Activated CD4-positive, alpha-beta memory T cell treated with anti-CD3 and anti-CD28 coated beads, Interleukin-2, amount 10 ng/mL, durations not matched to agents 7 days and 5 days (primary cell): ENCODE results near the gene GAB2. TPM values are rescaled to one million over a fixed set of nuclear protein-coding genes. Genes with fewer than 3 reads are reported as not detected.
A peak's percentile ranks its signal among the peaks of the same experiment; 100 is the strongest.

Experiments used
- CTCF ChIA-PET: fragments of 350-600 bp; sonication (Branson Sonifier 250); formaldehyde crosslinking; loops from one replicate; lab custom pipeline; 2021; ENCODE audit warnings: antibody characterized with exemption, inconsistent platforms; lab: Charles Lee
- POLR2A ChIA-PET: fragments of 350-600 bp; sonication (Branson Sonifier 250); formaldehyde crosslinking; loops from one replicate; lab custom pipeline; 2021; ENCODE audit warnings: antibody characterized with exemption; lab: Charles Lee
- DNase-seq: peaks from one replicate; pipeline ENCODE4 v3.0.0-alpha.2; 2020
- H3K27ac Mint-ChIP-seq: one replicate; pipeline ENCODE4 v1.8.0; 2021; ENCODE audit warnings: mild to moderate bottlenecking, mixed read lengths
- H3K27me3 Mint-ChIP-seq: one replicate; pipeline ENCODE4 v1.8.0; 2021; ENCODE audit warnings: mixed read lengths
- H3K36me3 Mint-ChIP-seq: one replicate; pipeline ENCODE4 v1.8.0; 2021; ENCODE audit warnings: low read depth, mixed read lengths
- H3K4me1 Mint-ChIP-seq: one replicate; pipeline ENCODE4 v1.8.0; 2021; ENCODE audit warnings: mixed read lengths
- H3K4me3 Mint-ChIP-seq: one replicate; pipeline ENCODE4 v1.8.0; 2021; ENCODE audit warnings: mild to moderate bottlenecking, mixed read lengths
- H3K9me3 Mint-ChIP-seq: one replicate; pipeline ENCODE4 v1.8.0; 2021; ENCODE audit warnings: mixed read lengths
- total RNA-seq, 2 experiments: library from RNA; stranded (reverse); gene quantifications; one replicate each; pipeline ENCODE4 v1.2.3, GENCODE V29; 2021

GAB2 gene
- total RNA-seq, 2 experiments from 2014 or later, result 51.8 to 55.8 TPM

GRCh38 chr11:78190871-78191538 is 226.6 kb downstream of the GAB2 start:
- peaks cover 12% of the 10 kb centered on the region for H3K36me3 Mint-ChIP-seq
- ChIA-PET POLR2A (interaction anchor here (1.0 kb wide), 1 partner anchor 11 kb away, joined by 3 read pairs; no protein-coding TSS in a partner anchor), CTCF (interaction anchor here (1.2 kb wide), 1 partner anchor 52 kb away, joined by 3 read pairs; no protein-coding TSS in a partner anchor)
- peaks cover 55% of the 10 kb centered on the region for H3K4me1 Mint-ChIP-seq
- DNase-seq, result no peak
- no peak overlapping the region for H3K4me3 Mint-ChIP-seq
- no peaks in the 10 kb centered on the region for H3K9me3 Mint-ChIP-seq
- no peak overlapping the region for H3K27ac Mint-ChIP-seq
- H3K27me3 Mint-ChIP-seq, result no peaks in the 10 kb centered on the region

GRCh38 chr11:78190374-78190773 is 227.2 kb downstream of the GAB2 start:
- CTCF ChIA-PET, result interaction anchor here (1.2 to 1.6 kb wide), 3 partner anchors 52 to 374 kb away, joined by 3 to 4 read pairs (median 3); no protein-coding TSS in a partner anchor
- no peak for DNase-seq
- peaks cover 10% of the 10 kb centered on the region for H3K36me3 Mint-ChIP-seq
- POLR2A ChIA-PET, result interaction anchor here (1.0 to 3.9 kb wide), 2 partner anchors 12 to 51 kb away, joined by 3 to 24 read pairs; partner anchors contain the start of gene ALG8
- H3K27me3 Mint-ChIP-seq, result no peaks in the 10 kb centered on the region
- no peak overlapping the region for H3K27ac Mint-ChIP-seq
- H3K4me3 Mint-ChIP-seq, result peak overlapping the region; percentile 98
- no peaks in the 10 kb centered on the region for H3K9me3 Mint-ChIP-seq
- H3K4me1 Mint-ChIP-seq, result peaks cover 57% of the 10 kb centered on the region

GRCh38 chr11:78189851-78190250 is 227.8 kb downstream of the GAB2 start:
- H3K36me3 Mint-ChIP-seq, result peaks cover 10% of the 10 kb centered on the region
- ChIA-PET POLR2A (interaction anchor here (0.9 to 3.9 kb wide), 4 partner anchors 13 to 226 kb away, joined by 3 to 27 read pairs (median 14); partner anchors contain the start of gene ALG8), CTCF (interaction anchor here (1.1 to 1.6 kb wide), 4 partner anchors 51 to 375 kb away, joined by 3 to 4 read pairs (median 4); no protein-coding TSS in a partner anchor)
- no peaks in the 10 kb centered on the region for H3K27me3 Mint-ChIP-seq
- peak overlapping the region; percentile 57 for H3K27ac Mint-ChIP-seq
- peak overlapping the region; percentile 98 for H3K4me3 Mint-ChIP-seq
- no peaks in the 10 kb centered on the region for H3K9me3 Mint-ChIP-seq
- H3K4me1 Mint-ChIP-seq, result peaks cover 57% of the 10 kb centered on the region
- no peak for DNase-seq

- Mint-ChIP-seq H3K9me3 (no peaks in the 10 kb centered on the region), H3K27ac (peak overlapping the region; percentile 29), H3K27me3 (no peaks in the 10 kb centered on the region), H3K4me3 (peak overlapping the region; percentile 98), H3K4me1 (peaks cover 51% of the 10 kb centered on the region), H3K36me3 (peaks cover 6% of the 10 kb centered on the region)
- ChIA-PET POLR2A (interaction anchor here (0.9 to 3.9 kb wide), 8 partner anchors 11 to 369 kb away, joined by 3 to 27 read pairs (median 6); partner anchors contain the start of genes ALG8 and RSF1), CTCF (interaction anchor here (1.1 to 1.6 kb wide), 4 partner anchors 44 to 375 kb away, joined by 3 to 4 read pairs (median 4); no protein-coding TSS in a partner anchor)
- DNase-seq, result no peak
Observed at GRCh38 chr11:78189174-78189724, 228.4 kb downstream of the GAB2 start.

- H3K4me1 Mint-ChIP-seq, result peaks cover 48% of the 10 kb centered on the region
- peak within 1 kb of the TSS; percentile 98 for H3K4me3 Mint-ChIP-seq
- no peaks in the 10 kb centered on the region for H3K27me3 Mint-ChIP-seq
- CTCF ChIA-PET, result interaction anchor here (0.9 to 1.8 kb wide), 7 partner anchors 43 to 376 kb away, joined by 3 to 16 read pairs (median 4); partner anchors contain the start of gene ALG8
- DNase-seq, result peak; percentile 93
- H3K27ac Mint-ChIP-seq, result peak within 1 kb of the TSS; percentile 82
- POLR2A ChIA-PET, result interaction anchor here (0.6 to 3.9 kb wide), 12 partner anchors 11 to 386 kb away, joined by 3 to 27 read pairs (median 4); partner anchors contain the start of genes ALG8, INTS4, NARS2 and RSF1
- H3K9me3 Mint-ChIP-seq, result no peaks in the 10 kb centered on the region
- peaks cover 2% of the 10 kb centered on the region for H3K36me3 Mint-ChIP-seq
Observed at GRCh38 chr11:78188286-78189173, 229.1 kb downstream of the GAB2 start, which contains the start of the genes KCTD21 and USP35. Gene KCTD21, minus strand, starts transcription at chr11:78188626. Its CDS starts 14,072 bp downstream, at chr11:78174554. Gene USP35, plus strand, starts transcription at chr11:78188919. Its CDS starts 7,327 bp downstream, at chr11:78196246.

- Mint-ChIP-seq H3K4me1 (peaks cover 43% of the 10 kb centered on the region), H3K27me3 (no peaks in the 10 kb centered on the region), H3K27ac (peak overlapping the region; percentile 82), H3K4me3 (peak overlapping the region; percentile 98), H3K9me3 (no peaks in the 10 kb centered on the region), H3K36me3 (peaks cover 6% of the 10 kb centered on the region)
- ChIA-PET POLR2A (interaction anchor here (0.6 to 3.9 kb wide), 13 partner anchors 12 to 387 kb away, joined by 3 to 27 read pairs (median 4); partner anchors contain the start of genes ALG8, INTS4, NARS2 and RSF1), CTCF (interaction anchor here (0.9 to 1.8 kb wide), 5 partner anchors 42 to 377 kb away, joined by 3 to 16 read pairs (median 4); partner anchors contain the start of gene ALG8)
- no peak for DNase-seq
Observed at GRCh38 chr11:78187366-78188285, 230.0 kb downstream of the GAB2 start.

GRCh38 chr11:78181185-78181584 is 236.4 kb downstream of the GAB2 start:
- DNase-seq, result no peak
- CTCF ChIA-PET, result no interaction called here
- Mint-ChIP-seq H3K27me3 (no peaks in the 10 kb centered on the region), H3K36me3 (peaks cover 36% of the 10 kb centered on the region), H3K27ac (no peak overlapping the region), H3K4me1 (peaks cover 2% of the 10 kb centered on the region), H3K4me3 (no peak overlapping the region), H3K9me3 (peaks cover 5% of the 10 kb centered on the region)
- POLR2A ChIA-PET, result no interaction called here

GRCh38 chr11:78180751-78181150 is 236.9 kb downstream of the GAB2 start:
- ChIA-PET POLR2A (no interaction called here), CTCF (no interaction called here)
- Mint-ChIP-seq H3K36me3 (peaks cover 38% of the 10 kb centered on the region), H3K27me3 (no peaks in the 10 kb centered on the region), H3K9me3 (peaks cover 5% of the 10 kb centered on the region), H3K27ac (no peak overlapping the region), H3K4me1 (peaks cover under 1% of the 10 kb centered on the region), H3K4me3 (no peak overlapping the region)
- DNase-seq, result no peak

- DNase-seq, result no peak
- peaks cover 38% of the 10 kb centered on the region for H3K36me3 Mint-ChIP-seq
- no peaks in the 10 kb centered on the region for H3K4me1 Mint-ChIP-seq
- ChIA-PET CTCF (no interaction called here), POLR2A (no interaction called here)
- no peak overlapping the region for H3K27ac Mint-ChIP-seq
- H3K27me3 Mint-ChIP-seq, result no peaks in the 10 kb centered on the region
- peaks cover 5% of the 10 kb centered on the region for H3K9me3 Mint-ChIP-seq
- no peak overlapping the region for H3K4me3 Mint-ChIP-seq
Observed at GRCh38 chr11:78179459-78180071, 238.1 kb downstream of the GAB2 start.

- Mint-ChIP-seq H3K4me3 (no peak overlapping the region), H3K36me3 (peaks cover 43% of the 10 kb centered on the region), H3K27me3 (no peaks in the 10 kb centered on the region), H3K4me1 (no peaks in the 10 kb centered on the region), H3K9me3 (peaks cover 5% of the 10 kb centered on the region), H3K27ac (no peak overlapping the region)
- ChIA-PET POLR2A (no interaction called here), CTCF (no interaction called here)
- no peak for DNase-seq
Observed at GRCh38 chr11:78177216-78177615, 240.4 kb downstream of the GAB2 start.

GRCh38 chr11:78176605-78177141 is 240.9 kb downstream of the GAB2 start:
- Mint-ChIP-seq H3K4me1 (no peaks in the 10 kb centered on the region), H3K36me3 (peaks cover 43% of the 10 kb centered on the region), H3K9me3 (peaks cover 5% of the 10 kb centered on the region), H3K27me3 (no peaks in the 10 kb centered on the region), H3K27ac (no peak overlapping the region), H3K4me3 (no peak overlapping the region)
- CTCF ChIA-PET, result no interaction called here
- POLR2A ChIA-PET, result no interaction called here
- no peak for DNase-seq
